NCI-H526 (cell line): Measurements from ENCODE around the gene PAPOLA.

Experiments
- DNase-seq, 2 experiments: peaks; one replicate each; lab custom pipeline; 2025; lab: John Stamatoyannopoulos, UW

Gene PAPOLA

GRCh38 chr14:96565811-96566210 lies 63.6 kb downstream of the PAPOLA start:
- no peak for DNase-seq

GRCh38 chr14:96567289-96567899 lies 65.2 kb downstream of the PAPOLA start:
- peak; percentile 91 to 94 for DNase-seq

- no peak for DNase-seq
Measured at GRCh38 chr14:96568621-96569020, 66.4 kb downstream of the PAPOLA start.

GRCh38 chr14:96571311-96571710 lies 69.1 kb downstream of the PAPOLA start:
- no peak for DNase-seq

- DNase-seq: no peak
Measured at GRCh38 chr14:96573473-96574100, 71.4 kb downstream of the PAPOLA start.

GRCh38 chr14:96574171-96574632 lies 72.0 kb downstream of the PAPOLA start:
- DNase-seq: no peak

- DNase-seq: peak; percentile 92
Measured at GRCh38 chr14:96574633-96575632, 72.8 kb downstream of the PAPOLA start.

- no peak for DNase-seq
Measured at GRCh38 chr14:96576359-96576758, 74.2 kb downstream of the PAPOLA start.

- DNase-seq: no peak
Measured at GRCh38 chr14:96576937-96577336, 74.8 kb downstream of the PAPOLA start.

GRCh38 chr14:96578619-96579018 lies 76.4 kb downstream of the PAPOLA start:
- DNase-seq: no peak

GRCh38 chr14:96579358-96579757 lies 77.2 kb downstream of the PAPOLA start:
- no peak for DNase-seq

GRCh38 chr14:96579855-96580254 lies 77.7 kb downstream of the PAPOLA start:
- DNase-seq: no peak

- DNase-seq: no peak
Measured at GRCh38 chr14:96580566-96580965, 78.4 kb downstream of the PAPOLA start.

GRCh38 chr14:96581026-96581425 lies 78.8 kb downstream of the PAPOLA start:
- no peak for DNase-seq

GRCh38 chr14:96581902-96582301 lies 79.7 kb downstream of the PAPOLA start:
- peak; percentile 87 to 94 for DNase-seq

- peak in 1 of 2 experiments; percentile 67 for DNase-seq
Measured at GRCh38 chr14:96582411-96582961, 80.3 kb downstream of the PAPOLA start.

- peak in 1 of 2 experiments; percentile 43 for DNase-seq
Measured at GRCh38 chr14:96582995-96583394, 80.8 kb downstream of the PAPOLA start.

GRCh38 chr14:96583569-96584041 lies 81.4 kb downstream of the PAPOLA start:
- DNase-seq: peak in 1 of 2 experiments; percentile 51

- DNase-seq: peak; percentile 57 to 90
Measured at GRCh38 chr14:96584199-96584906, 82.2 kb downstream of the PAPOLA start.

- DNase-seq: peak in 1 of 2 experiments; percentile 47
Measured at GRCh38 chr14:96584907-96585671, 82.9 kb downstream of the PAPOLA start.

- peak in 1 of 2 experiments; percentile 35 for DNase-seq
Measured at GRCh38 chr14:96585672-96586013, 83.5 kb downstream of the PAPOLA start.
